Tibial nerve (tissue), 4 donors: Measurements from ENCODE around the gene URB1. TPM values are rescaled to one million over a fixed set of nuclear protein-coding genes. Genes with fewer than 3 reads are reported as not detected.

Experiments used
- DNase-seq, 2 donors: peaks; one replicate each; pipeline ENCODE4 v3.0.0-alpha.2; 2019; ENCODE audit warnings: low spot score in 2 of 2
- H3K27ac ChIP-seq, 4 donors: fragments of 200-600 bp; sonication (generic) in 3 of 4; one replicate each; pipeline ENCODE4 v1.5.1; 2017 to 2019; ENCODE audit warnings: mild to moderate bottlenecking in 1 of 4
- H3K27me3 ChIP-seq, 2 donors: fragments of 200-600 bp; sonication (generic) in 1 of 2; one replicate each; pipeline versions ENCODE4 v1.5.1 to v1.6.0; 2017 to 2019
- H3K36me3 ChIP-seq, 3 donors: fragments of 200-600 bp; sonication (generic); one replicate each; pipeline ENCODE4 v1.5.1; 2018 to 2019
- H3K4me1 ChIP-seq, 4 donors: fragments of 200-600 bp; sonication (generic) in 3 of 4; one replicate each; pipeline ENCODE4 v1.5.1; 2017 to 2019
- H3K4me3 ChIP-seq, 4 donors: fragments of 200-600 bp; sonication (generic) in 3 of 4; one replicate each; pipeline ENCODE4 v1.5.1; 2017 to 2019; ENCODE audit warnings: mild to moderate bottlenecking in 1 of 4, moderate library complexity in 1 of 4
- H3K9me3 ChIP-seq, 4 donors: fragments of 200-600 bp; sonication (generic) in 3 of 4; one replicate each; pipeline ENCODE4 v1.5.1; 2017 to 2019
- CTCF ChIP-seq, 5 experiments: fragments of 200-600 bp in 3 of 5; fragments of 450-650 bp in 2 of 5; sonication (generic) in 3 of 5; IDR thresholded peaks; one replicate each; pipeline ENCODE4 v1.5.1; 2016 to 2019; ENCODE audit warnings: antibody characterized with exemption in 5 of 5, mild to moderate bottlenecking in 3 of 5, moderate library complexity in 2 of 5
- EP300 ChIP-seq, 2 donors: sonication (generic); formaldehyde crosslinking; IDR thresholded peaks; one replicate each; pipeline ENCODE4 v1.6.1; 2017; ENCODE audit warnings: antibody characterized with exemption in 2 of 2, mild to moderate bottlenecking in 1 of 2
- POLR2A ChIP-seq, 2 donors: fragments of 450-650 bp; IDR thresholded peaks; one replicate each; pipeline ENCODE4 v1.6.1; 2017; ENCODE audit warnings: antibody characterized with exemption in 2 of 2, mild to moderate bottlenecking in 2 of 2, moderate library complexity in 2 of 2
- WGBS, 2 donors: methylation state at CpG; one replicate each; pipeline ENCODE4 v1.1.5; 2018; 5-methylcytosine and 5-hydroxymethylcytosine counted together
- total RNA-seq, 4 donors: library from RNA; depleted of rRNA; stranded (reverse); fragments of >200 nt; gene quantifications; one replicate each; pipeline ENCODE4 v1.1.0, GENCODE V29; 2016

Gene URB1
- total RNA-seq, 4 donors from 2014 or later: 18.6 to 29.4 (median 22.2) TPM

GRCh38 chr21:32422064-32422463 is 29.3 kb upstream of the URB1 start:
- peaks cover 0 to 36% (median 11%) of the 10 kb centered on the region in 4 donors for H3K4me1 ChIP-seq
- no peak for TF ChIP-seq CTCF (IDR thresholded peaks at IDR 0.05)
- no peak for TF ChIP-seq EP300 (IDR thresholded peaks at IDR 0.05)
- TF ChIP-seq POLR2A (IDR thresholded peaks at IDR 0.05): no peak
- no peak for DNase-seq
- no peaks in the 10 kb centered on the region for H3K27me3 ChIP-seq
- no peak overlapping the region for H3K27ac ChIP-seq
- no peak overlapping the region for H3K4me3 ChIP-seq
- H3K36me3 ChIP-seq: peaks cover 0 to 15% (median 0%) of the 10 kb centered on the region in 3 donors
- H3K9me3 ChIP-seq: peaks cover 0 to 14% (median 2%) of the 10 kb centered on the region in 4 donors
- 99 to 100% methylated on average over 2 of the region's 2 CpGs for WGBS, 2 donors

GRCh38 chr21:32418146-32418545 is 25.3 kb upstream of the URB1 start:
- Histone ChIP-seq H3K9me3 (peaks cover 0 to 14% (median 2%) of the 10 kb centered on the region in 4 donors), H3K27ac (peak overlapping the region in 1 of 4 donors; percentile 2), H3K4me1 (peaks cover 0 to 52% (median 12%) of the 10 kb centered on the region in 4 donors), H3K27me3 (no peaks in the 10 kb centered on the region), H3K36me3 (peaks cover 0 to 15% (median 0%) of the 10 kb centered on the region in 3 donors), H3K4me3 (no peak overlapping the region)
- TF ChIP-seq EP300 (IDR thresholded peaks at IDR 0.05) (no peak), CTCF (IDR thresholded peaks at IDR 0.05) (no peak), POLR2A (IDR thresholded peaks at IDR 0.05) (no peak)
- 68 to 72% methylated on average over 4 of the region's 4 CpGs for WGBS, 2 donors
- DNase-seq: no peak

GRCh38 chr21:32415451-32416398 is 22.9 kb upstream of the URB1 start:
- 65 to 67% methylated on average over 11 of the region's 11 CpGs for WGBS, 2 donors
- Histone ChIP-seq H3K36me3 (peaks cover 0 to 4% (median 0%) of the 10 kb centered on the region in 3 donors), H3K4me1 (peaks cover 0 to 61% (median 20%) of the 10 kb centered on the region in 4 donors), H3K27me3 (no peaks in the 10 kb centered on the region), H3K27ac (peak overlapping the region; percentile 27 to 99 (median 99)), H3K9me3 (no peaks in the 10 kb centered on the region), H3K4me3 (peak overlapping the region in 1 of 4 donors; percentile 87)
- no peak for DNase-seq
- TF ChIP-seq EP300 (IDR thresholded peaks at IDR 0.05) (no peak), POLR2A (IDR thresholded peaks at IDR 0.05) (no peak), CTCF (IDR thresholded peaks at IDR 0.05) (no peak)

GRCh38 chr21:32414579-32415358 is 22.0 kb upstream of the URB1 start:
- peak in 3 of 5 experiments; percentile 26 to 50 (median 26) for TF ChIP-seq CTCF (IDR thresholded peaks at IDR 0.05)
- peak in 1 of 2 donors; percentile 8 for TF ChIP-seq EP300 (IDR thresholded peaks at IDR 0.05)
- no peak for TF ChIP-seq POLR2A (IDR thresholded peaks at IDR 0.05)
- H3K9me3 ChIP-seq: no peaks in the 10 kb centered on the region
- H3K27me3 ChIP-seq: no peaks in the 10 kb centered on the region
- 55 to 59% methylated on average over 8 of the region's 8 CpGs for WGBS, 2 donors
- peaks cover 0 to 4% (median 0%) of the 10 kb centered on the region in 3 donors for H3K36me3 ChIP-seq
- DNase-seq: no peak
- H3K4me1 ChIP-seq: peaks cover 0 to 69% (median 25%) of the 10 kb centered on the region in 4 donors
- peak overlapping the region in 1 of 4 donors; percentile 87 for H3K4me3 ChIP-seq
- peak overlapping the region; percentile 91 to 99 (median 99) for H3K27ac ChIP-seq
